ENCODE measurements around the gene NIBAN1.
"Not testable (repeated sequence)": the region's sequence is repeated elsewhere in the genome, so short reads cannot be mapped to it uniquely, and the experiment has no call there.

NIBAN1 gene, protein sequence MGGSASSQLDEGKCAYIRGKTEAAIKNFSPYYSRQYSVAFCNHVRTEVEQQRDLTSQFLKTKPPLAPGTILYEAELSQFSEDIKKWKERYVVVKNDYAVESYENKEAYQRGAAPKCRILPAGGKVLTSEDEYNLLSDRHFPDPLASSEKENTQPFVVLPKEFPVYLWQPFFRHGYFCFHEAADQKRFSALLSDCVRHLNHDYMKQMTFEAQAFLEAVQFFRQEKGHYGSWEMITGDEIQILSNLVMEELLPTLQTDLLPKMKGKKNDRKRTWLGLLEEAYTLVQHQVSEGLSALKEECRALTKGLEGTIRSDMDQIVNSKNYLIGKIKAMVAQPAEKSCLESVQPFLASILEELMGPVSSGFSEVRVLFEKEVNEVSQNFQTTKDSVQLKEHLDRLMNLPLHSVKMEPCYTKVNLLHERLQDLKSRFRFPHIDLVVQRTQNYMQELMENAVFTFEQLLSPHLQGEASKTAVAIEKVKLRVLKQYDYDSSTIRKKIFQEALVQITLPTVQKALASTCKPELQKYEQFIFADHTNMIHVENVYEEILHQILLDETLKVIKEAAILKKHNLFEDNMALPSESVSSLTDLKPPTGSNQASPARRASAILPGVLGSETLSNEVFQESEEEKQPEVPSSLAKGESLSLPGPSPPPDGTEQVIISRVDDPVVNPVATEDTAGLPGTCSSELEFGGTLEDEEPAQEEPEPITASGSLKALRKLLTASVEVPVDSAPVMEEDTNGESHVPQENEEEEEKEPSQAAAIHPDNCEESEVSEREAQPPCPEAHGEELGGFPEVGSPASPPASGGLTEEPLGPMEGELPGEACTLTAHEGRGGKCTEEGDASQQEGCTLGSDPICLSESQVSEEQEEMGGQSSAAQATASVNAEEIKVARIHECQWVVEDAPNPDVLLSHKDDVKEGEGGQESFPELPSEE

DNA sequence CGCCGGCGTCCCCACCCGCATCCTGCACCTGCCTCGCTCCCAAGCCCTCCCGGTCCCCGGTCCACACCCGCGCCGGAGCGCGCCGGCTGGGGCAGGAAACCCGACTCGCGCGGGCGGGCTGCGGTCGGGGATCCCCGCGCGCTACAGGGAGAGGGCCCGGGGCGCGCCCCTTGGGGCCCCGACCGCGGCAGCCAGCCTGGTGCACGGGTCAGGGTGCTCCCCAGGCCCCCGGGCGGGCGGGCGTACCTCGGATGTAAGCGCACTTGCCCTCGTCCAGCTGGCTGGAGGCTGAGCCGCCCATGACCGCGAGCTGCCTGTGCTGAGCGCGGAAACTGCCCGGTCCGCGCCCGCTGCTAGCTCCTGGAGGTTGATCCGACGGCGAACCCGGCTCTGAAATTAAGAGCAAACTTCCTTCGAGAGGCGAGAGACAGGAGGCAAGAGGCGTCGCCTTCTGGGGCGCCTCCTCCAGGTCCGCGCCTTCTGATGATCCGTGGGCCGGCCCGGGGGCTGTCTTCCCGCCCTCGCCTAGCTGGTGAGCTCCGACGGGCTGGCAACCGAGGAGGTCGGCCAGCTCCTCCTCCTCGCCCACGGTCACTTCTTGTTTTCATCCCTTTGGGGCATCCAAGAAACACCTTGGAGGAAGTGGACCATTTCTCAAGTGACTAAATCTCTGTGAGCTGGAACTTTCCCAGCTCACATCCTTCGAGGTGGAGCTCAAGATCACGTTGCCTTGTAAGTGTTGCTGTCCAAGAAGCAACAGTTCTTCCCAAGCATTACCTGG lies at the start of gene NIBAN1:
Gene NIBAN1, minus strand, starts transcription at position 453 of the 781 bp plus-strand sequence. Its CDS starts 152 bp downstream, at position 301.
- no peak for FAIRE-seq
- DNase-seq (ENCODE audit: insufficient read length, low spot score) = peak; percentile 51

DNA sequence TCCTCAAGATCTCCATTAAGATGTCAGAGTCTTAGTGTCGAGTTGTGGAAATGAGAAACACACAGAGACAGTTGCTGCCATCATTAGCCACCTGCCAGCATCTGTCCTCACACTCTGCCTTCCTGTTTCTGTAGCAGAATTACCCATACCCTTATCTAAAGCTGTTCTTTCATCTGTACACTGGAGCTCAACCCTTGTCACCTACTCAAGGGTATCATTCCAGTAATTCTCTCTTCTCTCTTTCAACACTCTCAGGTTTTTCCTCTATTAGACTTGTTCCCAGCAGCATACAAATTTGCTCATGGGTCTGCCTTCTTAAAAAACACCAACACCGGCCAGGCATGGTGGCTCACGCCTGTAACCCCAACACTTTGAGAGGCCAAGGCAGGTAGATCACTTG lies 43.7 kb upstream of the NIBAN1 start:
- FAIRE-seq = no peak
- DNase-seq (ENCODE audit: insufficient read length, low spot score) = no peak

DNA sequence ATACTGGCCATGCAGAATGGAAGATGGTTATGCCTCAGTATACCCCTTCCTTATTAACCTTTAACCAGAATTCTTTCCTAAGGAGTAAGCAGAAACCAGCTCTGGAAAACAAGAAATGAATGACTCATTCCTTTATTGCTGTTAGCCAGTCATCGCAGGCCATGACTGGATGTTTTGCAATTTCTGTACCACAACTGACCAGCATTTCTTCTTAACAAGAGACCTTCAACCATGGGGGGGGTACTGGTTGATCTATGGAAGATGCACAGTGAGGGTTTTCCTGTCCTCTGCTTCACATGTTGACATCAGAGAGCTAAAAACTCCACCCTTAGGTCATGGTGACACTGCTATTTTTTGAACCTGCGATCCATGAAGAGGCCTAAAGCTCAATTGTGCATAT lies 43.0 kb upstream of the NIBAN1 start:
- FAIRE-seq (no peak), DNase-seq (ENCODE audit: insufficient read length, low spot score) (peak; percentile 51)

DNA sequence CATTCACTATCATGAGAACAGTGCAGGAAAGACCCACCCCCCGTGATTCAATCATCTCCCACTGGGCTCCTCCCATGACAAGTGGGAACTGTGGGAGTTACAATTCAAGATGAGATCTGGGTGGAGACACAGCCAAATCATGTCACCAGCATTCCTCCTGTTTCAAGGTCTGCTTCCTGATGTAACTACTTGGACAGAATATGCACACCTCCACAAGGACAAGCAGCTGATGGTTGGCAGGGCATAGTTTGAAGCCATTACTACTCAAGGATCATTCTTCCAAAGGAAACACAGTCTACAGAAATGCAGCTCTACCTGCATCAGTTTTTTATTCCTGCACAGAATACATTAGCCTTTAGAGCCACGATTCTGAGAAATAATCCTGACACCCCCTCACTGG lies 42.6 kb upstream of the NIBAN1 start:
- no peak for DNase-seq (ENCODE audit: insufficient read length, low spot score)
- no peak for FAIRE-seq

DNA sequence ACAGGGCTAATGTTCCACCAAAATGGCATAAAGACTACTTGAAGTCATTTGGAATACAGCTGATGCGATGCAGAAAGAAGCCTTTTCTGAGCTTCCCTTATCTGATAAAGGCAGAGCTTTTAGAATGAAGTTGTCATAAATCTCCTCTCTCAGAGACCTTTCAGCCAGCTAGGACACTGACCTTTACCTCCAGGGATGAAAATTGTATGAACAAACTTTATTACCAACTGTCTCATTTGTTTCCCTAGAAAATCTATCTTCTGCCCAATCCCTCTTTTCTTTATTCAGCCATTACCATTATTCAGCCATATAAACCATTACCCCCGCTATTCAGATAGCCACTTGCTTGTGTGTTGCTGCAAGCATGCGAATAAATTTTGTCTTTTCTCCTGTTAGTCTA lies 41.3 kb upstream of the NIBAN1 start:
- DNase-seq (ENCODE audit: insufficient read length, low spot score) (no peak), FAIRE-seq (no peak)

DNA sequence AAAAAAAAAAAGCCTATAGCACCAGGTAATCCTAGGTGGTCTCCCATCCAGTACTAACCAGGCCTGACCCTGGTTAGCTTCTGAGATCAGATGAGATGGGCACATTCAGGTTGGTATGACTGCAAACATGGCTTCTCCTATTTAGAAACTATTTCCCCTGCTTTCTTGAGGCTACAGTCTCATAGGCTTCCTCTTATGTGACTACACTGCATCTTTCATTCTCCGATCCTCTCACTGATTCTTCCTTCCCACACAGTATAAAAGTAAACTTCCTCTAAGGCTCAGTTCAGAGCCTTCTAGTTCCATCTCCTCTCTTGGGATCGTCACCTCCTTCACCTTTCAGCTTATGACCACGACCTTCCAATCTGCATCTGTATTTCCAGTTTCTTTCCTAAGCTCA lies 40.6 kb upstream of the NIBAN1 start:
- FAIRE-seq (no peak), DNase-seq (ENCODE audit: insufficient read length, low spot score) (no peak)

DNA sequence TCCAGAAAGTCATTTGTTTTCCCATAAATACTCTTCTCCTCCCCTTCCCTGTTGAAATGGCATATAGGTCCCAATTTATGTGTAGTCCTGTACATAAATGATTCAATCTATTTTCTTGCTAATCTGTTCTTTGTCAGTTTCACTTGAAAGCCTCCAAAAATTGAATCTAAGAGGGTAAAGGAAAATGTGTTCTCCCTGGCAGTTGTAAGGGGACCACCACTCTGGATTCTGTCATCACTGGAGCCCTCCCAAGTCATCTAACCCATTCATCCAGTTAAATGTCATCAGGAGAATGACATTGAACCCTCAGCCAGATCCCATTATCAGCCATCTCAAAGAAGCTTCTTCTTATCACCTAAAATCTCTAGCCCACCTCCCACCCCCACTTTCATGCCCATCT lies 36.1 kb upstream of the NIBAN1 start:
- DNase-seq (ENCODE audit: insufficient read length, low spot score) (no peak), FAIRE-seq (no peak)

DNA sequence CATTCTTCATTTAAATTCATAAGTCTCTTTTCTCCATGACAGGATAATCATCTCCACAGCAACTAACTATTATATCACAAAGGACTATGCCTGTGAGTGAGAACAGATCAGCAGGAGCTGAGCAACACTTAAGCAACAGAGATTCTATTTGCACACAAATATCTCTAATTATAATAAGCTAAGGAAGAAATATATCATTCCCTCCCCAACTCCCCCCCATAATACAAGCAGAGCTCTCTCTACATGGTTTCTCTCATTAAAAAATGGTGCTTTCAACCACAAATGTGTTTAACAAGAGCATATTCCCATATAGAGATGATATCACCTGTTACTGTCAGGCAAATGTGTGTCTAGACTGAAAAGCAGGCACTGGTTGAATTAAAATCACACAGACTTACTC lies 34.5 kb upstream of the NIBAN1 start:
- DNase-seq (ENCODE audit: insufficient read length, low spot score) (no peak), FAIRE-seq (no peak)

DNA sequence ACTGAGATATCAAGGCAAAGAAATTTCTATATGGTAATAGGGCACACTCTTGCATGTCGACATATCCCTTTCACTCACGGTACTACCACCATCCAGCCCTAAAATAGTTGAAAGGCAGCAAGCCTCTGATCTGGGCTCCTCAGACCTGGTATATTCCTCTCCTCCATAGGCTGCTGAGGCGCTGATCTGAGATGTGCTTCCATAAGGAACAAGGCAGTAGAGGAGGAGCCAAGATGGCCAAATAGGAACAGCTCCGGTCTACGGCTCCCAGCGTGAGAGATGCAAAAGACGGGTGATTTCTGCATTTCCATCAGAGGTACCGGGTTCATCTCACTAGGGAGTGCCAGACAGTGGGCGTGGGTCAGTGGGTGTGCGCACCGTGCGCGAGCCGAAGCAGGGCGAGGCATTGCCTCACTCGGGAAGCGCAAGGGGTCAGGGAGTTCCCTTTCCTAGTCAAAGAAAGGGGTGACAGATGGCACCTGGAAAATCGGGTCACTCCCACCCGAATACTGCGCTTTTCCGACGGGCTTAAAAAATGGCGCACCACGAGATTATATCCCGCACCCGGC lies 27.1 kb upstream of the NIBAN1 start:
- not testable (repeated sequence) for DNase-seq (ENCODE audit: insufficient read length, low spot score); FAIRE-seq

DNA sequence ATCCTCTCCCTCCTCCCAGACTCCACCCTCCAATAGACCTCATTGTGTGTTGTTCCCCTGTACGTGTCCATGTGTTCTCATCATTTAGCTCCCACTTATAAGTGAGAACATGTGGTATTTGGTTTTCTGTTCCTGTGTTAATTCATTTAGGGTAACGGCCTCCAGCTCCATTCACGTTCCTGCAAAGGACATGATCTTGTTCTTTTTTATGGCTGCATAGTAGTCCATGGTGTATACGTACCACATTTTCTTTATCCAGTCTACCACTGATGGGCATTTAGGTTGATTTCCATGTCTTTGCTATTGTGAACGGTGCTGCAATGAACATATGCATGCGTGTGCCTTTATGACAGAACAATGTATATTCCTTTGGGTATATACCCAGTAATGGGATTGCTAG lies 25.7 kb upstream of the NIBAN1 start:
- not testable (repeated sequence) for FAIRE-seq; DNase-seq (ENCODE audit: insufficient read length, low spot score)

DNA sequence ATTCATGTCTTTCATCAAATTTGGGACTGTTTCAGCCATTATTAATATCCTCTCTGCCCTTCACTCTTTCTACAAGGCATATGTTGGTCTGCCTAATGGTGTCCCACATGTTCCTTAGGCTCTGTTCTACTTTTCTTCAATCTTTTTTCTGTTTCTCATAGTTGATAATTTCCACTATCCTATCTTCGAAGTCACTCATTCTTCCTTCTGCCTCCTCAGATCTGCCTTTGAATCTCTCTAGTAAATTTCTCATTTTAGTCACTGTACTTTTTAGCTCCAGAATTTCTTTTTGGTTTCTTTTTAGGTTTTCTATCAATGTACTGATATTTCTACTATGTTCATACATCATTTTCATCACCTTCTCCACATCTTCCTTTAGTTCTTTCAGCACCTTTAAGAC lies 20.0 kb upstream of the NIBAN1 start:
- DNase-seq (ENCODE audit: insufficient read length, low spot score) = no peak
- FAIRE-seq = no peak

DNA sequence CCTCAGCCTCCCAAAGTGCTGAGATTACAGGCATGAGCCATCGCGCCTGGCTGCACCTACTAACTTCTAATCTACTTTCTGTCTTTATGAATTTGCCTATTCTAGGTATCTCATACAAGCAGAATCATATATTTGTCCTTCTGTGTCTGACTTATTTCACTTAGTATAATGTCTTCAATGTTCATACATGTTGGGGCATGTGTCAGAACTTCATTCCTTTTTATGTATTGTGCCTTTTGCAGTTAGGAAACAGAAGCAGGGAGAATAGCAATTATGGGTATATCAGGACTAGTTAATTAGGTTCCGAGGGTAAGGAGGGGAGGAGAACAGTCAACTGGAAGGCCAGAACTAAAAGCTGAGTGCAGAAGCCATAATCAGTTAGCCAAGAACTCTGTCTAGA lies 18.0 kb upstream of the NIBAN1 start:
- DNase-seq (ENCODE audit: insufficient read length, low spot score) (no peak), FAIRE-seq (no peak)

DNA sequence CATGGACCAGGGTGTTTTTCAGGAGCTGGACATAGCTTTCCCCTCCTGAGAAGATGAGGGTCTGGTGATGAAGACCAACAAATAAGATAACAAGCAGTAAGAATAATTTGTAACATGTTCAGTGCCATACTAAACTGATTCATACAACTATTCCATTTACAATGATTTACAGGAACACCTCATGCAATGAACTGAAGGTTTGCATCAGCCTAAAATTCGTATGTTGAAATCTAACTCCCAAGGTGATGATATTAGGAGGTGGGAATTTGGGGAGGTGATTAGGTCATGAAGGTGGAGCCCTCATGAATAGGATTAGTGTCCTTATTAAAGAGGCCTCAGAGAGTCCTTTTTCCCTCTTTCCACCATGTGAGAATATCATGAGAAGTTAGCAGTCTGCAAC lies 15.9 kb upstream of the NIBAN1 start:
- DNase-seq (ENCODE audit: insufficient read length, low spot score) = no peak
- FAIRE-seq = no peak

DNA sequence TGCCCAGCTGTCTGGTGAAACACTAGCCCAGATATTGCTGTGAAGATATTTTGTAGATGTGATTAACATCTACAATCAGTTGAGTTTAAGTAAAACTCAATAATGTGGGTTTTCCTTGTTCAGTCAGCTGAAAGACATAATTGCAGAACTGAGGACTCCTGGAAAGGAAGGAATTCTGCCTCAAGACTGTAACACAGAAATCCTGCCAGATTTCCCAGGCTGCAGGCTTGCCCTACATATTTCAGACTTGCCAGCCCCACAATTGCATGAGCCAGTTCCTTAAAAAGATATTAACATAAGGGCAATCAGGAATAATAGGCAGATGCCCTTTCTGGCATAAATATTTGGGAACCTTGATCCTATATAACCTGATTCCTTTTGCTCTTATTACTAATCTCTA lies 14.2 kb upstream of the NIBAN1 start:
- FAIRE-seq = no peak

DNA sequence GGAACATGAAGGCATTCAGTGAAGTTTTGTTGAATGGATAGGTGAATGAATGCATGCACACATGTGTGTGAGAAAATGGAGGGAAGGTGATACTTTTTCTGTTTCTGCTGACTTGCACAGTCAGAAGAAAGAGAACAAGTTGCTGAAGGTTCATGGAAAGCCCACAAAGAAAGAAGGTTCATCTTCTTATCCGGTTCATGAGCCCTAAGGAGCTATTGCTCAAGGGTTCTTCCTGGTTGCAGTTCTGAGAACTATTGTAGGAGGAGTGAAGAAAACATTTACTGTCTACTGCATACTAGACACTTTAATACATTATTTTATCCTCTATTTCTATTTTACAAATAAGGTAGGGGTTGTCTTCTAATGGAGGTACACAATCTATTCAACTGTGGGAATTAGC lies 13.4 kb upstream of the NIBAN1 start:
- FAIRE-seq (no peak), DNase-seq (ENCODE audit: insufficient read length, low spot score) (no peak)

More for the DNA sequence above, 14.2 kb upstream of the NIBAN1 start:
- DNase-seq (ENCODE audit: insufficient read length, low spot score) = no peak

DNA sequence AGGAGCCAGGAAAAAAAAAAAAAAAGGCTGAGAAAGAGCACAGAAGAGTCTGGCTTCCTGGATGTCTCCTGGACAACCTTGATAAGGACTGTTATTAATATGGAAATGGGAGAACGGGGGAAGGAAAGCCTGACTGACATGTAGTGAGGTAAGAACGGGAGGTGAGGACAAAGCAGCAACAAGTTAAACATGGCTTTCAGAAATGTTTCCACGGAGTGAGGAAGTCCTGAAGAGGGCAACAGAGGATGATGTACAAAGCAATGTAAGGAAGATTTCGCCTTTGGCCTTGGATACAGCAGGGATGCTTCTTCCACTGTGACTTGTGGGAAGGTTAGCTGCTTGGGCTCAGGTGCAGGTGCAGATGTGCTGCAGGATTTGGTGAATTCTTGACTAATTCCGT lies 11.9 kb upstream of the NIBAN1 start:
- FAIRE-seq = no peak
- no peak for DNase-seq (ENCODE audit: insufficient read length, low spot score)

DNA sequence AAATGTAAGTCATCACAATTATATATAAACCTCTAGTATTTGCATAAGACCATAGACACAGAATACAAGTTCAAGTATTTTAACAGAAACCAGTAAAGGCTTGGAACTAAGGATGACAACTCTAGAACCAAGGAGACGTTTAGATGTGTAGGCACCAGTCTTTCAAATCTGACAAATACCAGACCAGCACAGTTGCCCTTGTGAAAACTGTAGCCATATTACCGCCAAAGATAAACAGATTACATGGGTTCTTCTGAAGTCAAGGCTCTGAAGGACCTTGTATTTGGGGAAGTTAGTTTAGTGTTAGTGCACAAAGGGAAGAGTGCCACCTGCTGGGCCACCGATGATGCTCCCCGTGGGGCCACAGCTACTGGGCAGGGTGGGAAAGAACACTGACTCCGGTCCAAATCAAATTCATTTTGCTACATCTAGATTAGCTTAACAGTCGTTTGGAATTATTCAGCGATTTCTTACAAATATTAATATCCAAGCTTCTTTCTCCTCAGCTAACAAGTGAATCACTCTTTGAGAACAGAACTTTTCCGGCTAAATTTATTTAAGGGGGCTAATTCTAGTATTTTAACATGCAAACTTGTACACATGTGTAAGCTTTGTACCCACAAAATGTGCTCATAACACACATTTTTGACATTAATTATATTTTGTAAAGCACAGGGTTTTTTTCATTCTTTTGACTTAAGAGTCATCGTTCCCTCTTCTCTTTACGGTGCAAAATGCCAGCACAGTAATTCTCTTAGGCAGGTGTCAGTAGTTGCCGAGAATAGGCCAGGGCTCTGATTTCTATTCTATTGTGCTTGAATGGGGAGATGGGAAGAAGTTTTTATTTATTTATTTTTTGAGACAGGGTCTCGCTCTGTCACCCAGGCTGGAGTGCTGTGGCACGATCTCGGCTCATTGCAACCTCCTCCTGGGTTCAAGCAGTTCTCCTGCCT lies 8.0 kb upstream of the NIBAN1 start:
- DNase-seq (ENCODE audit: insufficient read length, low spot score) (peak; percentile 59), FAIRE-seq (peak; percentile 84)

DNA sequence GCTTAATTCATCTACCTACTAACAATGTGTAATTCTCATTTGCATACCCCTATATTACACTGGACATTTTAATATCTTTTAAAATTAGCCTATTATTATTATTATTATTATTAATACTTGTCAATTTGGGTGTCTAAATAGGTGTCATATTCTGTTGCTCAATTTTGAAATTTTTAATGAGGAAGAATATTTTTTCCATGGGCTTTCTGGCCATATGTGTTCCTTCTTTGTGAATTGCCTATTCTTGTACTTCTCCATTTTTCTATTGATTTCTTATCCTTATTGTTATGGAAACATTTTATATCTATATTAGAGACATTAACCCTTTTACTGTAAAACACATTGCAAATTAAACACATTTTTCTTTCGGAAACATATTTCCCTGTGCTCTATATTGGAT lies 6.4 kb upstream of the NIBAN1 start:
- no peak for DNase-seq (ENCODE audit: insufficient read length, low spot score)
- no peak for FAIRE-seq

DNA sequence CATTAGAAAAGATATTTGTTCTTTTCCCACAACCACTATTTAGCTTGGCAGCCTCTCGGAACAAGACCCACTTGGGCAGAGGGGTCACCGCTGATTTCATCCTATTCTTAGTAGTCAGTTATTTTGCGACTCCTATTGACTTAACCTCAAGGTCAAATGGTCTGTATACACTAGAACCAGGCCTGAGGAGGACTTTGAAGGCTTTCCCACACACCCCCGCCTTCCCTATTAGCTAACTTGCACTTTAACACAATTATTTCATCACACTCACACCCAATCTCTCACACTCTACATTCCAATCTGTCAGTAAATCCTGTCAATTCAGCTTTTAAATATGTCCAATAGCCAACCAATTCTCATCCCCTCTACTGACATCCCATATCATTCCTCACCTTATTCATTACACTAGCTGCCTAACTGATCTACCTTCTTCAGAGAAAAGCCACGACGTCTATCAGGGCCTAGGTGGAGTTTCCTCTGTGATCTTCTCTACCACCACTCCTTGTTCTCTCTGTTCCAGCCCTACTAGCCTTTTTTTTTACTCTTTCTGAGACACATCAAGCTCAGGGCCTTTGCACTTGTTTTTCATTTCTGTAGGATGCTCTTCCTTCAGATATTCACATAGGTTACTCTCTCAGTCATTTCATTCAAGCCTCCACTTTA lies 1.0 kb upstream of the NIBAN1 start:
- FAIRE-seq = no peak
- DNase-seq (ENCODE audit: insufficient read length, low spot score) = no peak

All from HTR-8/SVneo (cell line).